Measurements from ENCODE around the gene DOCK1.

DNA sequence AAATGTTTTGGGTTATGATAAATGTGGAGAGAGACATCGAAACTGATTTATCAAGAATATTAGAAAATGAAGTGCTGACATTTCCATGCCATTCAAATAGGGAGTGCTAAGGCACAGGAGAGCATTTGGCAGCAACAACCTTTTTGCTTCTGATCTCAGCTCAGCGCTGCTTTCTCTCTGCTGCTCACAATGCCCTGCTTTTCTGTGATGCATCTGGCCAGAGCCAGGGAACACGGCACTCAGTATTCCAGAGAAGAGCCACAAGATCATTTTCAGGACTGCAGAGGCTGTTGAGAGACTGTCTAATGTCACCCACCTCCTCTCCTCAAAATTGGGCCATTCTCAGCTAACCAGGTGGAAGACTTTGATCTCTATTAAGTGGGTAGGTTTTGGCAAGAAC is 263.0 kb downstream of the DOCK1 start:
- TF ChIP-seq, protein P1, sequence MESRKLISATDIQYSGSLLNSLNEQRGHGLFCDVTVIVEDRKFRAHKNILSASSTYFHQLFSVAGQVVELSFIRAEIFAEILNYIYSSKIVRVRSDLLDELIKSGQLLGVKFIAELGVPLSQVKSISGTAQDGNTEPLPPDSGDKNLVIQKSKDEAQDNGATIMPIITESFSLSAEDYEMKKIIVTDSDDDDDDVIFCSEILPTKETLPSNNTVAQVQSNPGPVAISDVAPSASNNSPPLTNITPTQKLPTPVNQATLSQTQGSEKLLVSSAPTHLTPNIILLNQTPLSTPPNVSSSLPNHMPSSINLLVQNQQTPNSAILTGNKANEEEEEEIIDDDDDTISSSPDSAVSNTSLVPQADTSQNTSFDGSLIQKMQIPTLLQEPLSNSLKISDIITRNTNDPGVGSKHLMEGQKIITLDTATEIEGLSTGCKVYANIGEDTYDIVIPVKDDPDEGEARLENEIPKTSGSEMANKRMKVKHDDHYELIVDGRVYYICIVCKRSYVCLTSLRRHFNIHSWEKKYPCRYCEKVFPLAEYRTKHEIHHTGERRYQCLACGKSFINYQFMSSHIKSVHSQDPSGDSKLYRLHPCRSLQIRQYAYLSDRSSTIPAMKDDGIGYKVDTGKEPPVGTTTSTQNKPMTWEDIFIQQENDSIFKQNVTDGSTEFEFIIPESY (IDR thresholded peaks at IDR 0.05; ENCODE audit: borderline replicate concordance, low read depth), result no peak
- TF ChIP-seq, protein P2, sequence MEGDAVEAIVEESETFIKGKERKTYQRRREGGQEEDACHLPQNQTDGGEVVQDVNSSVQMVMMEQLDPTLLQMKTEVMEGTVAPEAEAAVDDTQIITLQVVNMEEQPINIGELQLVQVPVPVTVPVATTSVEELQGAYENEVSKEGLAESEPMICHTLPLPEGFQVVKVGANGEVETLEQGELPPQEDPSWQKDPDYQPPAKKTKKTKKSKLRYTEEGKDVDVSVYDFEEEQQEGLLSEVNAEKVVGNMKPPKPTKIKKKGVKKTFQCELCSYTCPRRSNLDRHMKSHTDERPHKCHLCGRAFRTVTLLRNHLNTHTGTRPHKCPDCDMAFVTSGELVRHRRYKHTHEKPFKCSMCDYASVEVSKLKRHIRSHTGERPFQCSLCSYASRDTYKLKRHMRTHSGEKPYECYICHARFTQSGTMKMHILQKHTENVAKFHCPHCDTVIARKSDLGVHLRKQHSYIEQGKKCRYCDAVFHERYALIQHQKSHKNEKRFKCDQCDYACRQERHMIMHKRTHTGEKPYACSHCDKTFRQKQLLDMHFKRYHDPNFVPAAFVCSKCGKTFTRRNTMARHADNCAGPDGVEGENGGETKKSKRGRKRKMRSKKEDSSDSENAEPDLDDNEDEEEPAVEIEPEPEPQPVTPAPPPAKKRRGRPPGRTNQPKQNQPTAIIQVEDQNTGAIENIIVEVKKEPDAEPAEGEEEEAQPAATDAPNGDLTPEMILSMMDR (IDR thresholded peaks at IDR 0.05), result no peak
- TF ChIP-seq POLR2AphosphoS5 (IDR thresholded peaks at IDR 0.05; ENCODE audit: low read depth, low read length) (no peak), CHD2 (IDR thresholded peaks at IDR 0.05; ENCODE audit: low read length, partially characterized antibody) (no peak), FOXM1 (IDR thresholded peaks at IDR 0.05; ENCODE audit: low read depth) (no peak), GABPA (IDR thresholded peaks at IDR 0.05; ENCODE audit: low read depth) (no peak), JUND (IDR thresholded peaks at IDR 0.05) (no peak), NRF1 (IDR thresholded peaks at IDR 0.05; ENCODE audit: low read depth, low read length) (no peak), MEF2A (IDR thresholded peaks at IDR 0.05; ENCODE audit: borderline replicate concordance, low read depth) (no peak), SMC3 (IDR thresholded peaks at IDR 0.05; ENCODE audit: low read depth, low read length) (no peak)
- TF ChIP-seq, protein P3, sequence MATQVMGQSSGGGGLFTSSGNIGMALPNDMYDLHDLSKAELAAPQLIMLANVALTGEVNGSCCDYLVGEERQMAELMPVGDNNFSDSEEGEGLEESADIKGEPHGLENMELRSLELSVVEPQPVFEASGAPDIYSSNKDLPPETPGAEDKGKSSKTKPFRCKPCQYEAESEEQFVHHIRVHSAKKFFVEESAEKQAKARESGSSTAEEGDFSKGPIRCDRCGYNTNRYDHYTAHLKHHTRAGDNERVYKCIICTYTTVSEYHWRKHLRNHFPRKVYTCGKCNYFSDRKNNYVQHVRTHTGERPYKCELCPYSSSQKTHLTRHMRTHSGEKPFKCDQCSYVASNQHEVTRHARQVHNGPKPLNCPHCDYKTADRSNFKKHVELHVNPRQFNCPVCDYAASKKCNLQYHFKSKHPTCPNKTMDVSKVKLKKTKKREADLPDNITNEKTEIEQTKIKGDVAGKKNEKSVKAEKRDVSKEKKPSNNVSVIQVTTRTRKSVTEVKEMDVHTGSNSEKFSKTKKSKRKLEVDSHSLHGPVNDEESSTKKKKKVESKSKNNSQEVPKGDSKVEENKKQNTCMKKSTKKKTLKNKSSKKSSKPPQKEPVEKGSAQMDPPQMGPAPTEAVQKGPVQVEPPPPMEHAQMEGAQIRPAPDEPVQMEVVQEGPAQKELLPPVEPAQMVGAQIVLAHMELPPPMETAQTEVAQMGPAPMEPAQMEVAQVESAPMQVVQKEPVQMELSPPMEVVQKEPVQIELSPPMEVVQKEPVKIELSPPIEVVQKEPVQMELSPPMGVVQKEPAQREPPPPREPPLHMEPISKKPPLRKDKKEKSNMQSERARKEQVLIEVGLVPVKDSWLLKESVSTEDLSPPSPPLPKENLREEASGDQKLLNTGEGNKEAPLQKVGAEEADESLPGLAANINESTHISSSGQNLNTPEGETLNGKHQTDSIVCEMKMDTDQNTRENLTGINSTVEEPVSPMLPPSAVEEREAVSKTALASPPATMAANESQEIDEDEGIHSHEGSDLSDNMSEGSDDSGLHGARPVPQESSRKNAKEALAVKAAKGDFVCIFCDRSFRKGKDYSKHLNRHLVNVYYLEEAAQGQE (IDR thresholded peaks at IDR 0.05; ENCODE audit: low read depth, low read length), result no peak

All from SK-N-SH (cell line).